Measurements from ENCODE around the gene NT5C1A. TPM values are rescaled to one million over a fixed set of nuclear protein-coding genes. Genes with fewer than 3 reads are reported as not detected.

The NT5C1A gene
- polyA plus RNA-seq, 2 of the 4 experiments (the other 2 are of a cell fraction) = not detected

DNA sequence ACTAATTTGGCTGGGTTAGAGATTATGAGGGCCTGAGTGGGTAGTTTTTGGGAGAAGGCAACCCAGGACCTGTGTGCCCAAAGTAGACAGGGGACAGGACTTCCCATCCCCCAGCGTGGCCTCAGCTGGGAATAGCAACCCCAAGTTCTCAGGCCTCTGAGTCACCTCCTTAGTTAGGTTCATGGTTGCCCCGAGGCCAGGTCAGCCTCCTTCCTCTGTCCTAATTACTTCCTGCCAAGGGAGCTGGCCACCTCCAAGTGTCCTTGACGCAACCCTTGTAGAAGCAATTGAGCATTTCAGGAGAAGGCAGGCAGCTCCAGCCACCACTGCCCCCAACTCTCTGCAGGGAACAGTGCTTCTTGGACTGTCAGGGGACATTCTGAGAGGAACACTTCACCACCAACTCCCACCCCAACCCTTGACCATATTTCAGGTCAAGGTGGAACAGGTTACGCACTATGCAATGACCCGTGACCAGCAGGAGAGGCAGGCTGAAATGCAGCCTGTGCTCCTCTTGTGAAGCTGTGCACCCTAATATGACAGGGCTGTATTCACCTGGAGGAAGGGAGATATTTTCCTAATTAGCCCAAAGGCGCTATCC lies 5.1 kb upstream of the NT5C1A start:
- Histone ChIP-seq H3K27ac (no peak overlapping the region), H3K9me3 (no peaks in the 10 kb centered on the region), H3K4me1 (peaks cover 7% of the 10 kb centered on the region; the same call in 1 of the 3 replicates), H3K4me2 (no peak overlapping the region), H3K4me3 (no peak overlapping the region)
- WGBS (ENCODE audit: missing lambda C conversion rate) = 72% methylated on average over 6 of the region's 6 CpGs
- no peak for FAIRE-seq
- POLR2A ChIA-PET = no interaction called here
- no peak for ATAC-seq
- DNase-seq (ENCODE audit: low read depth in 1 of 2, low spot score in 1 of 2) = no peak
- CTCF ChIA-PET = interaction anchor here (1.0 to 1.1 kb wide), 2 partner anchors 23 to 24 kb away, joined by 3 read pairs; no protein-coding TSS in a partner anchor
- no peak for TF ChIP-seq HDAC2 (IDR thresholded peaks at IDR 0.05)
- TF ChIP-seq, protein P1, sequence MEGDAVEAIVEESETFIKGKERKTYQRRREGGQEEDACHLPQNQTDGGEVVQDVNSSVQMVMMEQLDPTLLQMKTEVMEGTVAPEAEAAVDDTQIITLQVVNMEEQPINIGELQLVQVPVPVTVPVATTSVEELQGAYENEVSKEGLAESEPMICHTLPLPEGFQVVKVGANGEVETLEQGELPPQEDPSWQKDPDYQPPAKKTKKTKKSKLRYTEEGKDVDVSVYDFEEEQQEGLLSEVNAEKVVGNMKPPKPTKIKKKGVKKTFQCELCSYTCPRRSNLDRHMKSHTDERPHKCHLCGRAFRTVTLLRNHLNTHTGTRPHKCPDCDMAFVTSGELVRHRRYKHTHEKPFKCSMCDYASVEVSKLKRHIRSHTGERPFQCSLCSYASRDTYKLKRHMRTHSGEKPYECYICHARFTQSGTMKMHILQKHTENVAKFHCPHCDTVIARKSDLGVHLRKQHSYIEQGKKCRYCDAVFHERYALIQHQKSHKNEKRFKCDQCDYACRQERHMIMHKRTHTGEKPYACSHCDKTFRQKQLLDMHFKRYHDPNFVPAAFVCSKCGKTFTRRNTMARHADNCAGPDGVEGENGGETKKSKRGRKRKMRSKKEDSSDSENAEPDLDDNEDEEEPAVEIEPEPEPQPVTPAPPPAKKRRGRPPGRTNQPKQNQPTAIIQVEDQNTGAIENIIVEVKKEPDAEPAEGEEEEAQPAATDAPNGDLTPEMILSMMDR (IDR thresholded peaks at IDR 0.05) = no peak
- no peak for TF ChIP-seq BHLHE40 (IDR thresholded peaks at IDR 0.05; ENCODE audit: low read depth, low read length)
- TF ChIP-seq CHD4 (IDR thresholded peaks at IDR 0.05; ENCODE audit: borderline replicate concordance) = no peak
- TF ChIP-seq, protein P2, sequence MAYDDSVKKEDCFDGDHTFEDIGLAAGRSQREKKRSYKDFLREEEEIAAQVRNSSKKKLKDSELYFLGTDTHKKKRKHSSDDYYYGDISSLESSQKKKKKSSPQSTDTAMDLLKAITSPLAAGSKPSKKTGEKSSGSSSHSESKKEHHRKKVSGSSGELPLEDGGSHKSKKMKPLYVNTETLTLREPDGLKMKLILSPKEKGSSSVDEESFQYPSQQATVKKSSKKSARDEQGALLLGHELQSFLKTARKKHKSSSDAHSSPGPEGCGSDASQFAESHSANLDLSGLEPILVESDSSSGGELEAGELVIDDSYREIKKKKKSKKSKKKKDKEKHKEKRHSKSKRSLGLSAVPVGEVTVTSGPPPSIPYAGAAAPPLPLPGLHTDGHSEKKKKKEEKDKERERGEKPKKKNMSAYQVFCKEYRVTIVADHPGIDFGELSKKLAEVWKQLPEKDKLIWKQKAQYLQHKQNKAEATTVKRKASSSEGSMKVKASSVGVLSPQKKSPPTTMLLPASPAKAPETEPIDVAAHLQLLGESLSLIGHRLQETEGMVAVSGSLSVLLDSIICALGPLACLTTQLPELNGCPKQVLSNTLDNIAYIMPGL (CRISPR knock-in tag; IDR thresholded peaks at IDR 0.05; ENCODE audit: borderline replicate concordance) = no peak
- TF ChIP-seq, protein P3, sequence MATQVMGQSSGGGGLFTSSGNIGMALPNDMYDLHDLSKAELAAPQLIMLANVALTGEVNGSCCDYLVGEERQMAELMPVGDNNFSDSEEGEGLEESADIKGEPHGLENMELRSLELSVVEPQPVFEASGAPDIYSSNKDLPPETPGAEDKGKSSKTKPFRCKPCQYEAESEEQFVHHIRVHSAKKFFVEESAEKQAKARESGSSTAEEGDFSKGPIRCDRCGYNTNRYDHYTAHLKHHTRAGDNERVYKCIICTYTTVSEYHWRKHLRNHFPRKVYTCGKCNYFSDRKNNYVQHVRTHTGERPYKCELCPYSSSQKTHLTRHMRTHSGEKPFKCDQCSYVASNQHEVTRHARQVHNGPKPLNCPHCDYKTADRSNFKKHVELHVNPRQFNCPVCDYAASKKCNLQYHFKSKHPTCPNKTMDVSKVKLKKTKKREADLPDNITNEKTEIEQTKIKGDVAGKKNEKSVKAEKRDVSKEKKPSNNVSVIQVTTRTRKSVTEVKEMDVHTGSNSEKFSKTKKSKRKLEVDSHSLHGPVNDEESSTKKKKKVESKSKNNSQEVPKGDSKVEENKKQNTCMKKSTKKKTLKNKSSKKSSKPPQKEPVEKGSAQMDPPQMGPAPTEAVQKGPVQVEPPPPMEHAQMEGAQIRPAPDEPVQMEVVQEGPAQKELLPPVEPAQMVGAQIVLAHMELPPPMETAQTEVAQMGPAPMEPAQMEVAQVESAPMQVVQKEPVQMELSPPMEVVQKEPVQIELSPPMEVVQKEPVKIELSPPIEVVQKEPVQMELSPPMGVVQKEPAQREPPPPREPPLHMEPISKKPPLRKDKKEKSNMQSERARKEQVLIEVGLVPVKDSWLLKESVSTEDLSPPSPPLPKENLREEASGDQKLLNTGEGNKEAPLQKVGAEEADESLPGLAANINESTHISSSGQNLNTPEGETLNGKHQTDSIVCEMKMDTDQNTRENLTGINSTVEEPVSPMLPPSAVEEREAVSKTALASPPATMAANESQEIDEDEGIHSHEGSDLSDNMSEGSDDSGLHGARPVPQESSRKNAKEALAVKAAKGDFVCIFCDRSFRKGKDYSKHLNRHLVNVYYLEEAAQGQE (IDR thresholded peaks at IDR 0.05) = no peak

DNA sequence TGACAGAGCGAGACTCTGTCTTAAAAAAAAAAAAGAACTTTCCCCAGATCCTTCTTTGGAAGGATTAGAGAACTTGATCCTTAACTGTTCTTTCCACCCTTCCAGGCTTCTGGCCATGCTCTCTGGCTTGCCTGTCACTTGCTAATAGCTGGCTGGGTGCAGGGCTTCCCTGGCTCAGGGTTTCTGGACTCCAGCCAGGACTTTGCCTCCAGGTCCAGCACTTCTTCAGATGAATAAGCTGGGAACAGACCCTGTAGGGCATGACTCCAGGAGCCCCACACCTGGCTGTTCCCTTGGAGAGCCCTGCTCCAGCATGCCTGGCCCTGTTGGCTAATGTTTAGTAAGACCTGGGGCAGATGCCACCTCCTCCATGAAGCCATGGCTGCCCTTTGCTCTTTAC lies 3.3 kb upstream of the NT5C1A start:
- CTCF ChIA-PET = interaction anchor here (0.6 to 12.6 kb wide), 4 partner anchors 19 to 304 kb away, joined by 3 to 143 read pairs (median 6); no protein-coding TSS in a partner anchor
- Histone ChIP-seq H3K9me3 (no peaks in the 10 kb centered on the region), H3K4me2 (no peak overlapping the region), H3K27ac (no peak overlapping the region), H3K4me1 (peaks cover 7% of the 10 kb centered on the region; the same call in 1 of the 3 replicates), H3K4me3 (no peak overlapping the region)
- POLR2A ChIA-PET = no interaction called here
- FAIRE-seq (no peak), ATAC-seq (no peak), DNase-seq (ENCODE audit: low read depth in 1 of 2, low spot score in 1 of 2) (no peak)
- TF ChIP-seq HOXB5 (CRISPR knock-in tag; IDR thresholded peaks at IDR 0.05) (no peak), MYC (IDR thresholded peaks at IDR 0.05; ENCODE audit: borderline replicate concordance, low read length) (no peak), TFCP2L1 (CRISPR knock-in tag; IDR thresholded peaks at IDR 0.05) (no peak), ZC3H11A (IDR thresholded peaks at IDR 0.05) (no peak)
- TF ChIP-seq, protein P3 (IDR thresholded peaks at IDR 0.05) = no peak
- TF ChIP-seq, protein P4, sequence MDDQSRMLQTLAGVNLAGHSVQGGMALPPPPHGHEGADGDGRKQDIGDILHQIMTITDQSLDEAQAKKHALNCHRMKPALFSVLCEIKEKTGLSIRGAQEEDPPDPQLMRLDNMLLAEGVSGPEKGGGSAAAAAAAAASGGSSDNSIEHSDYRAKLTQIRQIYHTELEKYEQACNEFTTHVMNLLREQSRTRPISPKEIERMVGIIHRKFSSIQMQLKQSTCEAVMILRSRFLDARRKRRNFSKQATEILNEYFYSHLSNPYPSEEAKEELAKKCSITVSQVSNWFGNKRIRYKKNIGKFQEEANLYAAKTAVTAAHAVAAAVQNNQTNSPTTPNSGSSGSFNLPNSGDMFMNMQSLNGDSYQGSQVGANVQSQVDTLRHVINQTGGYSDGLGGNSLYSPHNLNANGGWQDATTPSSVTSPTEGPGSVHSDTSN (IDR thresholded peaks at IDR 0.05) = no peak
- WGBS (ENCODE audit: missing lambda C conversion rate) = 100% methylated on average over 1 of the region's 1 CpG
